HEK293 (cell line): ENCODE data around the gene CXCL16.

Experiments used
- CTCF ChIA-PET: fragments of 350-600 bp; formaldehyde crosslinking; extraction: SDS; loops from one replicate; lab custom pipeline; 2021; ENCODE audit warnings: antibody characterized with exemption; lab: Yijun Ruan, JAX
- POLR2A ChIA-PET: fragments of 300-600 bp; formaldehyde crosslinking; extraction: SDS; loops from one replicate; lab custom pipeline; 2020; ENCODE audit warnings: antibody characterized with exemption, inconsistent platforms; lab: Yijun Ruan, JAX
- H3K27ac ChIP-seq: fragments of 200-500 bp; sonication (Bioruptor generic); 2 replicates; pipeline ENCODE4 v1.5.1; 2014; ENCODE audit warnings: low read depth, low read length, control low read depth, inconsistent platforms; ENCODE audit errors: extremely low read depth
- H3K36me3 ChIP-seq, 2 experiments: fragments of 200-500 bp in 1 of 2; sonication (Bioruptor generic) in 1 of 2; 1 replicate in 1 of 2; 2 replicates in 1 of 2; pipeline ENCODE4 v1.5.1; 2014 to 2017; ENCODE audit warnings: inconsistent platforms in 2 of 2, low read length in 2 of 2; ENCODE audit not compliant: control insufficient read depth in 2 of 2, insufficient read depth in 1 of 2
- H3K4me1 ChIP-seq: fragments of 200-500 bp; sonication (Bioruptor generic); 2 replicates; pipeline ENCODE4 v1.5.1; 2014; ENCODE audit warnings: mild to moderate bottlenecking, low read length, inconsistent platforms; ENCODE audit not compliant: control insufficient read depth, insufficient read depth
- H3K4me3 ChIP-seq: 2 replicates; pipeline ENCODE4 v1.5.1; 2011; ENCODE audit warnings: low read depth, mild to moderate bottlenecking, control low read depth, low read length, moderate library complexity
- H3K9me3 ChIP-seq: fragments of 200-500 bp; sonication (Bioruptor generic); 2 replicates; pipeline ENCODE4 v1.5.1; 2014; ENCODE audit warnings: low read depth, low read length, inconsistent platforms; ENCODE audit not compliant: control insufficient read depth, insufficient read depth
- KLF9 ChIP-seq: fragments of 450-650 bp; formaldehyde crosslinking; IDR thresholded peaks from 2 replicates; pipeline ENCODE4 v1.5.1; 2016; ENCODE audit warnings: missing biosample characterization, missing genetic modification characterization, low read depth
- MEIS1 ChIP-seq: sonication (generic); formaldehyde crosslinking; IDR thresholded peaks from 2 replicates; pipeline ENCODE4 v1.8.1; 2022; ENCODE audit warnings: missing genetic modification reagents, mild to moderate bottlenecking, borderline replicate concordance
- OSR2 ChIP-seq: fragments of 450-650 bp; formaldehyde crosslinking; IDR thresholded peaks from 2 replicates; pipeline ENCODE4 v1.5.1; 2016; ENCODE audit warnings: missing biosample characterization, missing genetic modification characterization
- SCRT1 ChIP-seq: fragments of 450-650 bp; formaldehyde crosslinking; IDR thresholded peaks from 2 replicates; pipeline ENCODE4 v1.5.1; 2016; ENCODE audit warnings: missing biosample characterization, missing genetic modification characterization, borderline replicate concordance
- SCRT2 ChIP-seq: fragments of 450-650 bp; formaldehyde crosslinking; IDR thresholded peaks from 2 replicates; pipeline ENCODE4 v1.5.1; 2016; ENCODE audit warnings: missing biosample characterization, missing genetic modification characterization
- WT1 ChIP-seq: fragments of 450-650 bp; formaldehyde crosslinking; IDR thresholded peaks from 2 replicates; pipeline ENCODE4 v1.5.1; 2016; ENCODE audit warnings: missing biosample characterization, missing genetic modification characterization
- ZBTB1 ChIP-seq: fragments of 450-650 bp; formaldehyde crosslinking; IDR thresholded peaks from 2 replicates; pipeline ENCODE4 v1.5.1; 2016; ENCODE audit warnings: missing biosample characterization, missing genetic modification characterization
- ZFP37 ChIP-seq: fragments of 450-650 bp; formaldehyde crosslinking; IDR thresholded peaks from 2 replicates; pipeline ENCODE4 v1.5.1; 2016; ENCODE audit warnings: missing biosample characterization, missing genetic modification characterization
- ZNF121 ChIP-seq: fragments of 450-650 bp; formaldehyde crosslinking; IDR thresholded peaks from 2 replicates; pipeline ENCODE4 v1.5.1; 2016; ENCODE audit warnings: missing biosample characterization, missing genetic modification characterization
- ZNF138 ChIP-seq: fragments of 450-650 bp; formaldehyde crosslinking; IDR thresholded peaks from 2 replicates; pipeline ENCODE4 v1.5.1; 2016; ENCODE audit warnings: missing biosample characterization, missing genetic modification characterization, borderline replicate concordance
- ZNF266 ChIP-seq: fragments of 450-650 bp; formaldehyde crosslinking; IDR thresholded peaks from 2 replicates; pipeline ENCODE4 v1.5.1; 2016; ENCODE audit warnings: missing biosample characterization, missing genetic modification characterization, low read depth
- ZNF274 ChIP-seq, 2 experiments: fragments of 200-500 bp in 1 of 2; fragments of 450-650 bp in 1 of 2; sonication (Bioruptor generic) in 1 of 2; formaldehyde crosslinking in 1 of 2; IDR thresholded peaks; 2 replicates each; pipeline versions ENCODE4 v1.5.1 to v1.6.1; 2014 to 2016; ENCODE audit warnings: borderline replicate concordance in 1 of 2, inconsistent platforms in 1 of 2, low read length in 1 of 2, missing biosample characterization in 1 of 2, missing genetic modification characterization in 1 of 2
- ZNF324 ChIP-seq: fragments of 450-650 bp; formaldehyde crosslinking; IDR thresholded peaks from 2 replicates; pipeline ENCODE4 v1.5.1; 2016; ENCODE audit warnings: missing biosample characterization, missing genetic modification characterization
- ZNF423 ChIP-seq: fragments of 450-650 bp; formaldehyde crosslinking; IDR thresholded peaks from 2 replicates; pipeline ENCODE4 v1.5.1; 2016; ENCODE audit warnings: missing biosample characterization, missing genetic modification characterization
- ZNF571 ChIP-seq: fragments of 450-650 bp; formaldehyde crosslinking; IDR thresholded peaks from 2 replicates; pipeline ENCODE4 v1.5.0; 2017; ENCODE audit warnings: missing biosample characterization, missing genetic modification characterization
- ZNF585B ChIP-seq: fragments of 450-650 bp; formaldehyde crosslinking; IDR thresholded peaks from 2 replicates; pipeline ENCODE4 v1.5.1; 2016; ENCODE audit warnings: missing biosample characterization, missing genetic modification characterization
- ZNF610 ChIP-seq: fragments of 450-650 bp; formaldehyde crosslinking; IDR thresholded peaks from 2 replicates; pipeline ENCODE4 v1.5.1; 2016; ENCODE audit warnings: missing biosample characterization, missing genetic modification characterization, borderline replicate concordance
- ZNF629 ChIP-seq: fragments of 450-650 bp; formaldehyde crosslinking; IDR thresholded peaks from 2 replicates; pipeline ENCODE4 v1.5.1; 2017; ENCODE audit warnings: missing biosample characterization, missing genetic modification characterization
- ZNF707 ChIP-seq: fragments of 450-650 bp; formaldehyde crosslinking; IDR thresholded peaks from 2 replicates; pipeline ENCODE4 v1.5.1; 2016; ENCODE audit warnings: missing biosample characterization, missing genetic modification characterization
- ZSCAN16 ChIP-seq: fragments of 450-650 bp; formaldehyde crosslinking; IDR thresholded peaks from 2 replicates; pipeline ENCODE4 v1.5.1; 2016; ENCODE audit warnings: missing biosample characterization, missing genetic modification characterization
- ZSCAN30 ChIP-seq: fragments of 450-650 bp; IDR thresholded peaks from 2 replicates; pipeline ENCODE4 v1.5.1; 2018; ENCODE audit warnings: missing biosample characterization, mild to moderate bottlenecking, missing genetic modification characterization, moderate library complexity
- TF ChIP-seq, protein P1 (sequence below): fragments of 450-650 bp; formaldehyde crosslinking; conservative IDR thresholded peaks from 2 replicates; pipeline ENCODE4 v1.5.1; 2016; ENCODE audit warnings: low read depth, missing biosample characterization, missing genetic modification characterization
- TF ChIP-seq, protein P2 (sequence below): fragments of 450-650 bp; formaldehyde crosslinking; IDR thresholded peaks from 2 replicates; pipeline ENCODE4 v1.5.1; 2016; ENCODE audit warnings: missing biosample characterization, missing genetic modification characterization
- TF ChIP-seq, protein P3 (sequence below): fragments of 450-650 bp; formaldehyde crosslinking; IDR thresholded peaks from 2 replicates; pipeline ENCODE4 v1.5.1; 2017; ENCODE audit warnings: missing biosample characterization, missing genetic modification characterization

CXCL16 gene

DNA sequence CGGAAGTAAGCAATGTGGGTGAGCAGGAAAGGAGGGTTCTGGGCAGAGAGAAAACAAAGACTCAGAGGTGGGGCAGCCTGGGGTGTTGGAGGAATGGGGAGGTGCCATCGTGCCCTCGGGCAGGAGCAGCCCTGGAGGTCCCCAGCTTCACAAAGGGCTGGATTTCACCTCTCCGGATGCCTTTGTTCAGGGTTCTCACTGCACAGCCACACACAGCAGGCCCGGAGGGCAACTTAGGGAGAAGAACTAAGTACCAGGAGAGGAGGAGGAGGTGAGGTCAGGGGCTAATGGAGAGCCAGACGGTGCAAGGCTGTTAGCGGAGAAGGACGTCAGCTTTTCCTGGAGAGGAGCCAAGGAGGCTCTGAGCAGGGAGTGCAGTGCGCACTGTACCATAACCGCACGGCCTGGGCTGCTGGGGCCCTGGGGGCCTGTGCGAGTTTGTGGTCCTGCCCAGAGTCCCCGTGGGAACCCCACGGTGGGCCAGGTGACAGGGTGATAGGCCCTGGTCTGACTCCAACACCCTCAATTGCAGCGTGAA lies 20.0 kb downstream of the CXCL16 start:
- ChIA-PET CTCF (no interaction called here), POLR2A (interaction anchor here (0.5 to 1.7 kb wide), 3 partner anchors 9 to 25 kb away, joined by 3 to 10 read pairs (median 6); partner anchors contain the start of gene ARRB2)
- peaks cover 31% of the 10 kb centered on the region for H3K4me1 ChIP-seq
- no peak overlapping the region for H3K4me3 ChIP-seq
- no peaks in the 10 kb centered on the region for H3K9me3 ChIP-seq
- peaks cover 4 to 58% of the 10 kb centered on the region in 2 experiments; a peak in 2 of 3 replicates for H3K36me3 ChIP-seq
- peak overlapping the region; percentile 76 for H3K27ac ChIP-seq
- TF ChIP-seq ZNF610 (tag by site-specific recombination), result 0 out of 2 replicates have a peak, but pooled peaks have one; percentile 19
- TF ChIP-seq ZNF266 (tag by site-specific recombination), result no peak
- TF ChIP-seq ZFP37 (tag by site-specific recombination), result no peak
- peak; percentile 18; the same call in 1 of the 2 replicates for TF ChIP-seq KLF9 (tag by site-specific recombination)
- no peak for TF ChIP-seq ZSCAN16 (tag by site-specific recombination)
- TF ChIP-seq, protein P1, sequence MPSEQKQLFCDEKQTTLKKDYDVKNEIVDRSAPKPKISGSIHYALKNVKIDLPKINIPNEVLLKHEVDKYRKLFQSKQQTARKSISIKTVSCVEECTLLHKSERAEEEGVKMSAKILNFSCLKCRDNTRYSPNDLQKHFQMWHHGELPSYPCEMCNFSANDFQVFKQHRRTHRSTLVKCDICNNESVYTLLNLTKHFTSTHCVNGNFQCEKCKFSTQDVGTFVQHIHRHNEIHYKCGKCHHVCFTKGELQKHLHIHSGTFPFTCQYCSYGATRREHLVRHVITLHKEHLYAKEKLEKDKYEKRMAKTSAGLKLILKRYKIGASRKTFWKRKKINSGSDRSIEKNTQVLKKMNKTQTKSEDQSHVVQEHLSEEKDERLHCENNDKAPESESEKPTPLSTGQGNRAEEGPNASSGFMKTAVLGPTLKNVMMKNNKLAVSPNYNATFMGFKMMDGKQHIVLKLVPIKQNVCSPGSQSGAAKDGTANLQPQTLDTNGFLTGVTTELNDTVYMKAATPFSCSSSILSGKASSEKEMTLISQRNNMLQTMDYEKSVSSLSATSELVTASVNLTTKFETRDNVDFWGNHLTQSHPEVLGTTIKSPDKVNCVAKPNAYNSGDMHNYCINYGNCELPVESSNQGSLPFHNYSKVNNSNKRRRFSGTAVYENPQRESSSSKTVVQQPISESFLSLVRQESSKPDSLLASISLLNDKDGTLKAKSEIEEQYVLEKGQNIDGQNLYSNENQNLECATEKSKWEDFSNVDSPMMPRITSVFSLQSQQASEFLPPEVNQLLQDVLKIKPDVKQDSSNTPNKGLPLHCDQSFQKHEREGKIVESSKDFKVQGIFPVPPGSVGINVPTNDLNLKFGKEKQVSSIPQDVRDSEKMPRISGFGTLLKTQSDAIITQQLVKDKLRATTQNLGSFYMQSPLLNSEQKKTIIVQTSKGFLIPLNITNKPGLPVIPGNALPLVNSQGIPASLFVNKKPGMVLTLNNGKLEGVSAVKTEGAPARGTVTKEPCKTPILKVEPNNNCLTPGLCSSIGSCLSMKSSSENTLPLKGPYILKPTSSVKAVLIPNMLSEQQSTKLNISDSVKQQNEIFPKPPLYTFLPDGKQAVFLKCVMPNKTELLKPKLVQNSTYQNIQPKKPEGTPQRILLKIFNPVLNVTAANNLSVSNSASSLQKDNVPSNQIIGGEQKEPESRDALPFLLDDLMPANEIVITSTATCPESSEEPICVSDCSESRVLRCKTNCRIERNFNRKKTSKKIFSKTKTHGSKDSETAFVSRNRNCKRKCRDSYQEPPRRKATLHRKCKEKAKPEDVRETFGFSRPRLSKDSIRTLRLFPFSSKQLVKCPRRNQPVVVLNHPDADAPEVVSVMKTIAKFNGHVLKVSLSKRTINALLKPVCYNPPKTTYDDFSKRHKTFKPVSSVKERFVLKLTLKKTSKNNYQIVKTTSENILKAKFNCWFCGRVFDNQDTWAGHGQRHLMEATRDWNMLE (tag by site-specific recombination), result no peak
- peak; percentile 82 for TF ChIP-seq ZSCAN30 (tag by site-specific recombination)
- TF ChIP-seq ZBTB1, result no peak
- TF ChIP-seq ZNF423, result peak; percentile 74
- TF ChIP-seq ZNF121, result no peak
- TF ChIP-seq ZNF324 (tag by site-specific recombination), result peak; percentile 79; the same call in 1 of the 2 replicates
- no peak for TF ChIP-seq ZNF274 (IDR thresholded peaks at IDR 0.05; ENCODE audit: low read length)
- no peak for TF ChIP-seq ZNF274 (tag by site-specific recombination; IDR thresholded peaks at IDR 0.05; ENCODE audit: borderline replicate concordance)
- TF ChIP-seq ZNF138, result no peak
- no peak for TF ChIP-seq ZNF571 (tag by site-specific recombination)
- TF ChIP-seq, protein P2, sequence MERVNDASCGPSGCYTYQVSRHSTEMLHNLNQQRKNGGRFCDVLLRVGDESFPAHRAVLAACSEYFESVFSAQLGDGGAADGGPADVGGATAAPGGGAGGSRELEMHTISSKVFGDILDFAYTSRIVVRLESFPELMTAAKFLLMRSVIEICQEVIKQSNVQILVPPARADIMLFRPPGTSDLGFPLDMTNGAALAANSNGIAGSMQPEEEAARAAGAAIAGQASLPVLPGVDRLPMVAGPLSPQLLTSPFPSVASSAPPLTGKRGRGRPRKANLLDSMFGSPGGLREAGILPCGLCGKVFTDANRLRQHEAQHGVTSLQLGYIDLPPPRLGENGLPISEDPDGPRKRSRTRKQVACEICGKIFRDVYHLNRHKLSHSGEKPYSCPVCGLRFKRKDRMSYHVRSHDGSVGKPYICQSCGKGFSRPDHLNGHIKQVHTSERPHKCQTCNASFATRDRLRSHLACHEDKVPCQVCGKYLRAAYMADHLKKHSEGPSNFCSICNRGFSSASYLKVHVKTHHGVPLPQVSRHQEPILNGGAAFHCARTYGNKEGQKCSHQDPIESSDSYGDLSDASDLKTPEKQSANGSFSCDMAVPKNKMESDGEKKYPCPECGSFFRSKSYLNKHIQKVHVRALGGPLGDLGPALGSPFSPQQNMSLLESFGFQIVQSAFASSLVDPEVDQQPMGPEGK (tag by site-specific recombination), result peak; percentile 92
- TF ChIP-seq OSR2 (tag by site-specific recombination), result peak; percentile 74
- no peak for TF ChIP-seq MEIS1 (CRISPR knock-in tag)
- TF ChIP-seq ZNF585B (tag by site-specific recombination), result no peak
- peak; percentile 95 for TF ChIP-seq WT1 (tag by site-specific recombination)
- no peak for TF ChIP-seq SCRT1
- 0 out of 2 replicates have a peak, but pooled peaks have one; percentile 52 for TF ChIP-seq ZNF707 (tag by site-specific recombination)
- TF ChIP-seq, protein P3, sequence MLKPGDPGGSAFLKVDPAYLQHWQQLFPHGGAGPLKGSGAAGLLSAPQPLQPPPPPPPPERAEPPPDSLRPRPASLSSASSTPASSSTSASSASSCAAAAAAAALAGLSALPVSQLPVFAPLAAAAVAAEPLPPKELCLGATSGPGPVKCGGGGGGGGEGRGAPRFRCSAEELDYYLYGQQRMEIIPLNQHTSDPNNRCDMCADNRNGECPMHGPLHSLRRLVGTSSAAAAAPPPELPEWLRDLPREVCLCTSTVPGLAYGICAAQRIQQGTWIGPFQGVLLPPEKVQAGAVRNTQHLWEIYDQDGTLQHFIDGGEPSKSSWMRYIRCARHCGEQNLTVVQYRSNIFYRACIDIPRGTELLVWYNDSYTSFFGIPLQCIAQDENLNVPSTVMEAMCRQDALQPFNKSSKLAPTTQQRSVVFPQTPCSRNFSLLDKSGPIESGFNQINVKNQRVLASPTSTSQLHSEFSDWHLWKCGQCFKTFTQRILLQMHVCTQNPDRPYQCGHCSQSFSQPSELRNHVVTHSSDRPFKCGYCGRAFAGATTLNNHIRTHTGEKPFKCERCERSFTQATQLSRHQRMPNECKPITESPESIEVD, result peak; percentile 34; the same call in 1 of the 2 replicates
- TF ChIP-seq SCRT2 (tag by site-specific recombination), result no peak
- peak; percentile 91 for TF ChIP-seq ZNF629 (tag by site-specific recombination)
